ENCODE data around the gene ULK4. TPM values are rescaled to one million over a fixed set of nuclear protein-coding genes. Genes with fewer than 3 reads are reported as not detected.
"Not testable (repeated sequence)": the region's sequence is repeated elsewhere in the genome, so short reads cannot be mapped to it uniquely, and the experiment has no call there.

Gene ULK4
- total RNA-seq, 1 donor from 2014 or later: 9.1 TPM

DNA sequence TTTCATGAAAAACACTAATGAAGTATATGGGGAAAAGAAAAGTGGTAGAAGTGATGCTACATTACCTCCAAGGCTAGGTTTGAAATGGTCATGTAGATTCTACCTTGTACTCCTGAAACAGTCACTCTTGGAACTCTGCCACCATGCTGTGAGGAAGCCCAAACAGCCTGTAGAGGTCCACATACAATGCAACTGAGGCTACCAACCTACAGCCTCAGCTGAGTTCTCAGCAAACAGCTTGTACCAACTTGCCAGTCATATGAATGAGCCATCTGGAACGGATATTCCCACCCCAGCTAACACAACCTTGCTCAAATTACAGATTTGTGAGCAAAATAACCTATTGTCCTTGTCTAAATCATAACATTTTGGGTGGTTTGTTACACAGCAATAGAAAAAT is 193.5 kb downstream of the ULK4 start:
- TF ChIP-seq CTCF (IDR thresholded peaks at IDR 0.05): no peak
- no peaks in the 10 kb centered on the region for H3K27me3 Mint-ChIP-seq (ENCODE audit: unreplicated experiment)
- H3K4me3 Mint-ChIP-seq (ENCODE audit: unreplicated experiment): no peak overlapping the region
- no peak overlapping the region for H3K27ac Mint-ChIP-seq (ENCODE audit: unreplicated experiment)
- no peaks in the 10 kb centered on the region for H3K36me3 Mint-ChIP-seq (ENCODE audit: unreplicated experiment)
- H3K4me1 Mint-ChIP-seq (ENCODE audit: unreplicated experiment): no peaks in the 10 kb centered on the region
- no peaks in the 10 kb centered on the region for H3K9me3 Mint-ChIP-seq (ENCODE audit: unreplicated experiment)
- DNase-seq (ENCODE audit: extremely low spot score, unreplicated experiment): no peak

DNA sequence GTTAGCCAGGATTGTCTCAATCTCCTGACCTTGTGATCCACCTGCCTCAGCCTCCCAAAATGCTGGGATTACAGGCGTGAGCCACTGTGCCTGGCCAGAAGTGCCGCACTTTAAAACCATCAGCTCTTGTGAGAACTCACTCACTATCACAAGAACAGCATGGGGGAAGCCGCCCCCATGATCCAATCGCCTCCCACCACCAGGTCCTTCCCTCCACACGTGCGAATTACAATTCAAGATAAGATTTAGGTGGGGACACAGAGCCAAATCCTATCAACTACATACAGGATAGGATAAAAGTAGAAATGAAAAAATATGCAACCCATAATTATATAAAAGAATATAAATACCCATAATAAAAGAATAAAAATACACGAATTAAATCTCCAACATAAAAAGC is 199.0 kb downstream of the ULK4 start:
- not testable (repeated sequence) for H3K4me1 Mint-ChIP-seq (ENCODE audit: unreplicated experiment); H3K27me3 Mint-ChIP-seq (ENCODE audit: unreplicated experiment); H3K4me3 Mint-ChIP-seq (ENCODE audit: unreplicated experiment); DNase-seq (ENCODE audit: extremely low spot score, unreplicated experiment); H3K27ac Mint-ChIP-seq (ENCODE audit: unreplicated experiment); H3K36me3 Mint-ChIP-seq (ENCODE audit: unreplicated experiment); H3K9me3 Mint-ChIP-seq (ENCODE audit: unreplicated experiment)

GRCh38 chr3:41753651-41754050 is 208.3 kb downstream of the ULK4 start:
- TF ChIP-seq CTCF (IDR thresholded peaks at IDR 0.05): no peak
- Mint-ChIP-seq H3K4me1 (ENCODE audit: unreplicated experiment) (no peaks in the 10 kb centered on the region), H3K27ac (ENCODE audit: unreplicated experiment) (no peak overlapping the region), H3K9me3 (ENCODE audit: unreplicated experiment) (no peaks in the 10 kb centered on the region), H3K27me3 (ENCODE audit: unreplicated experiment) (no peaks in the 10 kb centered on the region), H3K4me3 (ENCODE audit: unreplicated experiment) (no peak overlapping the region), H3K36me3 (ENCODE audit: unreplicated experiment) (no peaks in the 10 kb centered on the region)
- DNase-seq (ENCODE audit: extremely low spot score, unreplicated experiment): no peak

GRCh38 chr3:41751597-41751996 is 210.3 kb downstream of the ULK4 start:
- Mint-ChIP-seq H3K9me3 (ENCODE audit: unreplicated experiment) (no peaks in the 10 kb centered on the region), H3K36me3 (ENCODE audit: unreplicated experiment) (no peaks in the 10 kb centered on the region), H3K4me1 (ENCODE audit: unreplicated experiment) (no peaks in the 10 kb centered on the region), H3K27me3 (ENCODE audit: unreplicated experiment) (no peaks in the 10 kb centered on the region), H3K4me3 (ENCODE audit: unreplicated experiment) (no peak overlapping the region), H3K27ac (ENCODE audit: unreplicated experiment) (no peak overlapping the region)
- no peak for TF ChIP-seq CTCF (IDR thresholded peaks at IDR 0.05)
- DNase-seq (ENCODE audit: extremely low spot score, unreplicated experiment): no peak

- DNase-seq (ENCODE audit: extremely low spot score, unreplicated experiment): no peak
- no peak overlapping the region for H3K4me3 Mint-ChIP-seq (ENCODE audit: unreplicated experiment)
- no peak for TF ChIP-seq CTCF (IDR thresholded peaks at IDR 0.05)
- no peaks in the 10 kb centered on the region for H3K27me3 Mint-ChIP-seq (ENCODE audit: unreplicated experiment)
- no peak overlapping the region for H3K27ac Mint-ChIP-seq (ENCODE audit: unreplicated experiment)
- no peaks in the 10 kb centered on the region for H3K4me1 Mint-ChIP-seq (ENCODE audit: unreplicated experiment)
- H3K9me3 Mint-ChIP-seq (ENCODE audit: unreplicated experiment): no peaks in the 10 kb centered on the region
- H3K36me3 Mint-ChIP-seq (ENCODE audit: unreplicated experiment): no peaks in the 10 kb centered on the region
Measured at GRCh38 chr3:41749988-41750387, 211.9 kb downstream of the ULK4 start.

DNA sequence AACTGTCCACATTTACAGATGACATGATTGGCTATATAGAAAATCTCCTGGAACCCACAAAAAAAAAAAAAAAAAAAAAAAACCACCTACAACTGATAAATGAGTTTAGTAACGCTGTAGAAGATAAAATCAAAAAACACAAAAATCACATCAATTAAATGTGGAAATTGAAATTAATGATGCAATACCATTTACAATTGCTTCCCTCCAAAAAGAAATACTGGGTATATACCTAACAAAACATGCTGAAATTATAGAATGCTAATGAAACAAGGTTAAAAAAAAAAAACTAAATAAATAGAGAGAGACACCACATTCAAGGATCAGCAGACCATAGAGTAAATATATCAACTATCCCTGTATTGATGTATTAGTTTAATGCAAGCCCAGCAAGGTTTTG is 215.7 kb downstream of the ULK4 start:
- Mint-ChIP-seq H3K27ac (ENCODE audit: unreplicated experiment) (no peak overlapping the region), H3K4me1 (ENCODE audit: unreplicated experiment) (no peaks in the 10 kb centered on the region), H3K9me3 (ENCODE audit: unreplicated experiment) (no peaks in the 10 kb centered on the region), H3K36me3 (ENCODE audit: unreplicated experiment) (no peaks in the 10 kb centered on the region), H3K27me3 (ENCODE audit: unreplicated experiment) (no peaks in the 10 kb centered on the region), H3K4me3 (ENCODE audit: unreplicated experiment) (no peak overlapping the region)
- no peak for TF ChIP-seq CTCF (IDR thresholded peaks at IDR 0.05)
- no peak for DNase-seq (ENCODE audit: extremely low spot score, unreplicated experiment)

Measured in osteocyte (in vitro differentiated cells).